T-helper 2 cell treated with Interferon-gamma antibody and Interleukin-4, amounts not matched to agents 100 ng/mL and 5 ng/mL, for 36 hours (primary cell): Measurements from ENCODE around the gene HOGA1. TPM values are rescaled to one million over a fixed set of nuclear protein-coding genes. Genes with fewer than 3 reads are reported as not detected.

Experiments
- intact Hi-C: fragments of 100-400 bp; cut with micrococcal nuclease; formaldehyde crosslinking; loops from one replicate; pipeline ENCODE4 v1.15.1; 2023
- total RNA-seq: library from RNA; stranded (reverse); gene quantifications from 2 replicates; pipeline ENCODE4 v1.2.3, GENCODE V29; 2022

HOGA1 gene
- total RNA-seq, 1 donor from 2014 or later, result not detected

GRCh38 chr10:97578171-97578844 lies 5.9 kb upstream of the HOGA1 start:
- intact Hi-C loops, result no loop called here

GRCh38 chr10:97580421-97581367 lies 3.5 kb upstream of the HOGA1 start:
- intact Hi-C loops, result no loop called here

- intact Hi-C loops, result no loop called here
Observed at GRCh38 chr10:97582169-97582568, 2.0 kb upstream of the HOGA1 start.

- intact Hi-C loops, result no loop called here
Observed at GRCh38 chr10:97583476-97583875, 713 bp upstream of the HOGA1 start.

- intact Hi-C loops, result no loop called here
Observed at GRCh38 chr10:97584798-97585438, 729 bp downstream of the HOGA1 start.

- intact Hi-C loops, result no loop called here
Observed at GRCh38 chr10:97585439-97585811, 1.2 kb downstream of the HOGA1 start.

GRCh38 chr10:97587183-97587582 lies 3.0 kb downstream of the HOGA1 start:
- intact Hi-C loops, result no loop called here

GRCh38 chr10:97589479-97589878 lies 5.3 kb downstream of the HOGA1 start, which contains the start of gene C10orf62:
TSS of gene C10orf62 (plus strand) at chr10:97589721. CDS start at chr10:97589898, 177 bp downstream.
- intact Hi-C loops, result no loop called here

GRCh38 chr10:97590082-97590747 lies 6.0 kb downstream of the HOGA1 start:
- intact Hi-C loops, result no loop called here

- intact Hi-C loops, result no loop called here
Observed at GRCh38 chr10:97590748-97591495, 6.7 kb downstream of the HOGA1 start.

GRCh38 chr10:97593421-97593820 lies 9.2 kb downstream of the HOGA1 start:
- intact Hi-C loops, result no loop called here

- intact Hi-C loops, result no loop called here
Observed at GRCh38 chr10:97596101-97597082, 12.2 kb downstream of the HOGA1 start.

GRCh38 chr10:97597778-97598177 lies 13.6 kb downstream of the HOGA1 start:
- intact Hi-C loops, result no loop called here

GRCh38 chr10:97598407-97599271 lies 14.4 kb downstream of the HOGA1 start:
- intact Hi-C loops, result no loop called here

- intact Hi-C loops, result no loop called here
Observed at GRCh38 chr10:97599272-97599619, 15.1 kb downstream of the HOGA1 start.

GRCh38 chr10:97600616-97601015 lies 16.4 kb downstream of the HOGA1 start:
- intact Hi-C loops, result no loop called here

GRCh38 chr10:97601268-97602215 lies 17.4 kb downstream of the HOGA1 start:
- intact Hi-C loops, result no loop called here
